HUES64 (cell line): ENCODE measurements around the gene CUBN.

Experiments
- H3K27ac ChIP-seq: 2 replicates; pipeline ENCODE4 v1.7.0; 2013; ENCODE audit warnings: low read depth, low read length, inconsistent platforms
- H3K27me3 ChIP-seq: 2 replicates; pipeline ENCODE4 v1.6.1; 2013; ENCODE audit warnings: mild to moderate bottlenecking, low read length; ENCODE audit not compliant: insufficient read depth
- H3K36me3 ChIP-seq: 2 replicates; pipeline ENCODE4 v1.6.1; 2013; ENCODE audit warnings: mild to moderate bottlenecking, low read length; ENCODE audit not compliant: insufficient read depth
- H3K4me1 ChIP-seq: 2 replicates; pipeline ENCODE4 v1.6.1; 2013; ENCODE audit warnings: mild to moderate bottlenecking, low read length, moderate library complexity; ENCODE audit not compliant: insufficient read depth
- H3K4me3 ChIP-seq: 2 replicates; pipeline ENCODE4 v1.5.1; 2013; ENCODE audit warnings: mild to moderate bottlenecking, low read length, moderate library complexity
- H3K9ac ChIP-seq: 2 replicates; pipeline ENCODE4 v1.6.1; 2013; ENCODE audit warnings: mild to moderate bottlenecking, low read depth, low read length
- H3K9me3 ChIP-seq: 2 replicates; pipeline ENCODE4 v1.6.1; 2013; ENCODE audit warnings: low read depth, low read length; ENCODE audit not compliant: insufficient read depth
- WGBS: fragments of 150-250, 120-280 bp; methylation state at CpG from one replicate; pipeline ENCODE4 v1.1.7; 2013; ENCODE audit warnings: missing lambda C conversion rate; 5-methylcytosine and 5-hydroxymethylcytosine counted together

CUBN gene

GRCh38 chr10:16995867-16996529 is 133.6 kb downstream of the CUBN start:
- Histone ChIP-seq H3K9ac (0 out of 2 replicates have a peak overlapping the region, but pooled peaks have one; percentile 37), H3K27me3 (no peaks in the 10 kb centered on the region), H3K27ac (no peak overlapping the region), H3K36me3 (no peaks in the 10 kb centered on the region), H3K4me1 (peaks cover 10% of the 10 kb centered on the region; the same call in 1 of the 2 replicates), H3K4me3 (no peak overlapping the region), H3K9me3 (no peaks in the 10 kb centered on the region)
- 82% methylated on average over 6 of the region's 6 CpGs for WGBS

DNA sequence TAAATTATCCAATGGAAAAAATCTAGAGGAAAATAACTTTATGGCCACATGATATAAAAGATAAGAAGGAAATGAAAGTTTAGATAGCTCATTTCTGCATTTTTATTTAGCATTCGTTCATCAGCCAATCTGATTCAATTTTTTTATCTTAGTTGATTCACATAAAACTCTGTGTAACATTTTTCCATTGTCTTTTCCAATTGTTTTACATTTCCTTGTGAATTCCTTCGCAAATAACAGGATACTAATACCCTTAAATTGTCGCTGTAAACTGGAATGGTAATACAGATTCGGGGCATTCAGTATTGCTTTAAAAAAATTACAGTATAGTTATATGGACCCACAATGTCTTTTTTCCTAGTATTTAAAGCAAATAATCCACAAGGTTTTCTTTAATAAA is 136.4 kb downstream of the CUBN start:
- 98% methylated on average over 3 of the region's 4 CpGs for whole genome bisulfite sequencing
- H3K27me3 ChIP-seq, result no peaks in the 10 kb centered on the region
- H3K4me1 ChIP-seq, result peaks cover 10% of the 10 kb centered on the region; the same call in 1 of the 2 replicates
- no peak overlapping the region for H3K27ac ChIP-seq
- no peak overlapping the region for H3K9ac ChIP-seq
- H3K4me3 ChIP-seq, result no peak overlapping the region
- no peaks in the 10 kb centered on the region for H3K36me3 ChIP-seq
- H3K9me3 ChIP-seq, result no peaks in the 10 kb centered on the region

GRCh38 chr10:16992611-16993119 is 136.9 kb downstream of the CUBN start:
- H3K4me1 ChIP-seq, result peaks cover 10% of the 10 kb centered on the region; the same call in 1 of the 2 replicates
- H3K9me3 ChIP-seq, result no peaks in the 10 kb centered on the region
- no peaks in the 10 kb centered on the region for H3K36me3 ChIP-seq
- no peaks in the 10 kb centered on the region for H3K27me3 ChIP-seq
- no peak overlapping the region for H3K4me3 ChIP-seq
- WGBS, result 97% methylated on average over 10 of the region's 10 CpGs
- no peak overlapping the region for H3K9ac ChIP-seq
- no peak overlapping the region for H3K27ac ChIP-seq

DNA sequence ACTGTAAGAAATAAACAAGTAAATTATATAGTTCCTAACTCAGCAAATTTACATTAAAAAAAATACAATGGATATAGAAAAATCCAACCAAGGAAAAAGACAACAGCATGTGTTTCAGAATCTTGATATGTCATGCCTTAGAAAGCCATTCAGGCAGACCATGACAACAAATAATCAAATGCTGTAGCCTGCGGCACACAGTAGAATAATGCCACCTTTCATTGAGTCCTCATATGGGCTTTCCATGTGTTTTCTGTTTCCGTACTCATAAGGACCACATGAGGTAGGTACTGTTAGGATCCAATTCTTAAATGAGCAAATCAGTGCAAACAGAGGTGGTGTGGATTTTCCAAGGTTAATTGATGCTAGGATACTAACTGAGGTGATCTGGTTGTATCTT is 138.6 kb downstream of the CUBN start:
- no peaks in the 10 kb centered on the region for H3K36me3 ChIP-seq
- 94% methylated on average over 2 of the region's 2 CpGs for WGBS
- H3K4me1 ChIP-seq, result peaks cover 14% of the 10 kb centered on the region
- H3K9me3 ChIP-seq, result no peaks in the 10 kb centered on the region
- H3K4me3 ChIP-seq, result no peak overlapping the region
- no peaks in the 10 kb centered on the region for H3K27me3 ChIP-seq
- no peak overlapping the region for H3K9ac ChIP-seq
- no peak overlapping the region for H3K27ac ChIP-seq

DNA sequence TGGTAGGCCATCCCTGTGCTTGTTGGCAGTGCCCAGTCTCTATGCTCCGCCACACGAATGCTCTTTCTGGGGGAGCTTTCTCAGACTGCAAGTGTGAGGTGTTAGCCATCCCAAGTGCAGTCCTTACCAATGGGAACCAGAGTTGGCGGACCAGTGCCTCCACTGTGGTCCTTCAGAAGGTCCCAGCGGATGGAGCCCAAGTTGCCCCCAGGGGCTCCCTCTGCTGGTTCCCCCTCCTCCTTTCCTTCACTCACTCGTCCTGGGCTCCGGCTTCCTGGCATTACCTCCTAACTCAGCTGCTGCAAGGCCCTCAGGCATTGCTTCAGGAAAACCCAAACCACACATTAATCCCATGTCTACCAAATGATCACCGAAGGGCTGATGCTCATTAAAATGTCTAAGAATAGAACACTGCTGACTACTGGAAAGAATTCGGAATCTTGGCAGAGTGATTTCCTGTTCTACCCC is 139.8 kb downstream of the CUBN start:
- Histone ChIP-seq H3K4me1 (peaks cover 13% of the 10 kb centered on the region), H3K4me3 (no peak overlapping the region), H3K9ac (no peak overlapping the region), H3K36me3 (no peaks in the 10 kb centered on the region), H3K27ac (no peak overlapping the region), H3K9me3 (no peaks in the 10 kb centered on the region), H3K27me3 (no peaks in the 10 kb centered on the region)
- 94% methylated on average over 8 of the region's 8 CpGs for WGBS

DNA sequence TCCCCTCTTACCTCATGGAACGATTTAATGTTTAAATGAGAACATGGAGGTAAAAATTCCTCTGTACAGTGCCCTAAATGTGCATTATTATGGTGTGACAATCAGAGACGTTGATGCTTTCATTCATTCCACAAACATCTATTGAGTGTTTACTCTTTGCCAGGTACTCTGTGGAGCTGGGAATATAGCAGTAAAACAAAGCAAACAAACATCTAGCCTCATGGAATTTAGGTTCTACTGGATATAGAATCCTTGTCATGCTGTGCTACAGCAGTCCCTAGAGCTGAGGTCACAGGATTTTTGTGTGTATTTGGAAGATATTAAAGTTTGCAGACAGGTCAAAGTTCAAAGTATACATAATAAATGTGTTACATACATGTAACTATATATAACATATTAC is 140.7 kb downstream of the CUBN start:
- H3K4me3 ChIP-seq, result no peak overlapping the region
- WGBS, result 83% methylated on average over 2 of the region's 2 CpGs

GRCh38 chr10:16987976-16988610 is 141.5 kb downstream of the CUBN start:
- WGBS, result 91% methylated on average over 7 of the region's 8 CpGs
- Histone ChIP-seq H3K9me3 (no peaks in the 10 kb centered on the region), H3K27ac (no peak overlapping the region)

More for the DNA sequence above, 140.7 kb downstream of the CUBN start:
- no peak overlapping the region for H3K9ac ChIP-seq
- H3K4me1 ChIP-seq, result peaks cover 13% of the 10 kb centered on the region
- no peaks in the 10 kb centered on the region for H3K27me3 ChIP-seq
- H3K36me3 ChIP-seq, result no peaks in the 10 kb centered on the region
- H3K9me3 ChIP-seq, result no peaks in the 10 kb centered on the region
- H3K27ac ChIP-seq, result no peak overlapping the region

DNA sequence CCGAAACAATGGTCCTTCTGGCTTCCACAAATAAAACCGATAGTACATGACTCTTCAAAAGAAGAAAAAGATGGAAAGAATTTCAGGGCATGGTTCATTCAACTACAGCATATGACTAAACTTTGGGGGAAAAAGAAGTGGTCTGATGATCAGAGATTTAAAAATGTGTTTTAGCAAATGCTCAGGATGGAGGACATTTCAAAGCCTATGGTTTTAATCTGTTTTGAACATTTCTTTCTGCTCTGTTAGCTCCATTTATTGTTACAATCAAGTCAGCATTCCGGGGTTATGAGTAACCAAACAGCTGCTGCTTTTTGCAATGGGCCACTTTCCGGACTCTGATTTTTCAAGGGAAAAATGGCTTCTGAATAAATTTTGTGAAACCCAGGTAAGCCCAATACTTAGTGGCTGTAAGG is 142.4 kb downstream of the CUBN start:
- 90% methylated on average over 4 of the region's 4 CpGs for WGBS
- Histone ChIP-seq H3K9me3 (no peaks in the 10 kb centered on the region), H3K36me3 (no peaks in the 10 kb centered on the region), H3K27ac (peak overlapping the region; percentile 19; the same call in 1 of the 2 replicates), H3K4me3 (no peak overlapping the region), H3K4me1 (peaks cover 13% of the 10 kb centered on the region), H3K27me3 (no peaks in the 10 kb centered on the region), H3K9ac (peak overlapping the region; percentile 15; the same call in 1 of the 2 replicates)

More at GRCh38 chr10:16987976-16988610, 141.5 kb downstream of the CUBN start:
- Histone ChIP-seq H3K36me3 (no peaks in the 10 kb centered on the region), H3K4me3 (no peak overlapping the region), H3K9ac (peak overlapping the region; percentile 8; the same call in 1 of the 2 replicates), H3K4me1 (peaks cover 13% of the 10 kb centered on the region), H3K27me3 (no peaks in the 10 kb centered on the region)

DNA sequence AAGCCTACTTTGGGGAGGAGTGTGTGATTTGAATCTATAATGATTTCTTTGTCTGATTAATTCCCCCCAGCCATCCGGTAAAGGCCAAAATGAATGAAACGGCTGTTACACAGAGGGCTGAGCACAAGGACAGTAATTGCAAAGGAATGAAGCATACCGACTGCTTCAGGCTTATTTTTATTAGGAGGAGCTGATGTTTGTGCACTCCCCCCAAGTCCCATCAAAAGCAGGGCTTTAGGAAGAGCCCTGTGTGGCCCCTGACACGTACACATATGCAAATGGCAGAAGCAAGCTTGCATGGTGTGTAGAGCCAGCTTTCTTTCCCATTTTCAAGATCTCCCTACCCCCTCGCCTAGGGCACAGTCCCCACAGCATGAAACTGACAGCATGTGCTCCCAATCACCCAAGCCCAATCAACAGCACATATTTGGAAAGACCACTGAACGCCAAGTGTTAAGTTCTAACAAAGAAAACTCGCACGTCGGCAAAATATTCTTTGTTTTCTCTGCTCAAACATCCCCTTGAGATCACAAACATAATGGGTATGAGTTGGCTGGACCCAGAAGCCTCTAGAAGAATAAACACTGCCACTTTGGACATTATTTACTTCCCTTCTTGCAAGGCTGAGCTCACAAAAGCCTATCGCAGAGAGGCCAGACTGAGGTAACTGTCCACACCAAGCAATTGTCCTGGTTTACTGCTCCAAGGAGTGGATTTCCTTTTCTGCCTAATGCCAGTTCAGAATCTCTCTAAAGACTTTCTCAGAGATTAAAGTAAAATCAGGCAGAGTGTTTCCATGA is 143.0 kb downstream of the CUBN start:
- H3K36me3 ChIP-seq, result no peaks in the 10 kb centered on the region
- H3K27me3 ChIP-seq, result no peaks in the 10 kb centered on the region
- peak overlapping the region; percentile 15; the same call in 1 of the 2 replicates for H3K9ac ChIP-seq
- WGBS, result 50% methylated on average over 10 of the region's 10 CpGs
- peaks cover 13% of the 10 kb centered on the region for H3K4me1 ChIP-seq
- H3K9me3 ChIP-seq, result no peaks in the 10 kb centered on the region
- H3K27ac ChIP-seq, result peak overlapping the region; percentile 19; the same call in 1 of the 2 replicates
- H3K4me3 ChIP-seq, result no peak overlapping the region

DNA sequence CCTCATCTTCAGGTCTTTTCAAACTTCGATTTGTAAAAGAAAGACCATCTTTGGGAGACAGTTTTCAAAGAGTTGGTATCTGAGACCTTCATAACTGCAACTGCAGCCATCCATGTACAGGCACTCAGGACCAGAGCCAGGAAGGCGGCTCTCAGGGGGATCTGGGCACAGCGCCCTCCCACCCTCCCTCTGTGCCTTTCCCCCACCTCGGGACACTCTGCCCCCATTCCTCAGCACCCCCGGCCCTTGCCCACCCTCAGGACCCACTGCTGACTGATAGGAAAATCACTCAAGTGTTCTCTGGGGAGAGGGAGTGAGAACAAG is 143.6 kb downstream of the CUBN start:
- H3K36me3 ChIP-seq, result no peaks in the 10 kb centered on the region
- H3K9me3 ChIP-seq, result no peaks in the 10 kb centered on the region
- H3K27me3 ChIP-seq, result no peaks in the 10 kb centered on the region
- WGBS, result 91% methylated on average over 3 of the region's 5 CpGs
- H3K4me1 ChIP-seq, result peaks cover 13% of the 10 kb centered on the region
- H3K4me3 ChIP-seq, result no peak overlapping the region
- H3K9ac ChIP-seq, result no peak overlapping the region; the same call in 1 of the 2 replicates
- no peak overlapping the region for H3K27ac ChIP-seq

DNA sequence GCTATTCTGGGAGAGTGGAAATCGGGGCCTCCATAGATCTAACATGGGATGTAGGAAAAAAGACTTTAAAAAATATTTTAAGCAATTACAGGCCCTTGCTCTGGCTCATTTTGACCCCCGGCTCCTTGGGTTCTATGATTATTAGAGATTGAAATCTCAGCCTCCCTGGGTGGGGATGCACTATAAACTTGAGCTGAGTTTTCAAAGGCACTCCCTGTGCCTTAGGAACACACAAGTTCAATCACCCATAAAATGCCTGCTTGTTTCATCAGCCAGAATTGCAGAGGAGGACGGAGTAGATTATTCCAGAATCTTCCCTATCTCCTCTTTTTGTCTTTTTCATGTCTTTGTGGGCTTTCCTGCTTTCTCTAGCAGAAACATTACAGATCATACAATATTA is 145.4 kb downstream of the CUBN start:
- Histone ChIP-seq H3K27ac (no peak overlapping the region), H3K36me3 (no peaks in the 10 kb centered on the region), H3K27me3 (no peaks in the 10 kb centered on the region), H3K4me1 (peaks cover 13% of the 10 kb centered on the region), H3K4me3 (no peak overlapping the region), H3K9ac (no peak overlapping the region), H3K9me3 (no peaks in the 10 kb centered on the region)
- 95% methylated on average over 2 of the region's 3 CpGs for WGBS
